ENCODE measurements around the gene CCN2. TPM values are rescaled to one million over a fixed set of nuclear protein-coding genes. Genes with fewer than 3 reads are reported as not detected.

Gene CCN2
- total RNA-seq, 1 donor from 2014 or later = 54.5 TPM

GRCh38 chr6:131992557-131992956 is 41.4 kb upstream of the CCN2 start:
- no peaks in the 10 kb centered on the region for H3K4me1 Mint-ChIP-seq
- DNase-seq (ENCODE audit: low spot score) = no peak
- no peak for TF ChIP-seq CTCF (IDR thresholded peaks at IDR 0.05)
- TF ChIP-seq EZH2 (IDR thresholded peaks at IDR 0.05) = no peak
- no peak for TF ChIP-seq EZH2phosphoT487 (IDR thresholded peaks at IDR 0.05)
- no peaks in the 10 kb centered on the region for H3K27me3 Mint-ChIP-seq (ENCODE audit: insufficient read depth, low read depth)
- H3K36me3 Mint-ChIP-seq = no peaks in the 10 kb centered on the region
- H3K27ac Mint-ChIP-seq = no peak overlapping the region
- H3K9ac ChIP-seq = no peak overlapping the region
- no peak overlapping the region for H2AFZ ChIP-seq (replicated peaks)
- H3K4me1 ChIP-seq = no peaks in the 10 kb centered on the region
- no peaks in the 10 kb centered on the region for H3K36me3 ChIP-seq
- H3K79me2 ChIP-seq (ENCODE audit: low read depth) = no peaks in the 10 kb centered on the region
- H3F3A ChIP-seq (ENCODE audit: low read depth) = no peaks in the 10 kb centered on the region
- no peak overlapping the region for H3K4me3 Mint-ChIP-seq
- H3K4me3 ChIP-seq = no peak overlapping the region
- no peaks in the 10 kb centered on the region for H3K9me3 Mint-ChIP-seq
- no peak overlapping the region for H3K4me2 ChIP-seq
- H4K20me1 ChIP-seq (ENCODE audit: low read depth) = no peaks in the 10 kb centered on the region
- H3K9me3 ChIP-seq (ENCODE audit: low read depth) = no peaks in the 10 kb centered on the region
- no peak overlapping the region for H3K27ac ChIP-seq
- no peaks in the 10 kb centered on the region for H3K27me3 ChIP-seq

- Histone ChIP-seq H3K4me2 (no peak overlapping the region), H3K27me3 (no peaks in the 10 kb centered on the region), H3K27ac (no peak overlapping the region), H3K36me3 (no peaks in the 10 kb centered on the region), H3K79me2 (ENCODE audit: low read depth) (no peaks in the 10 kb centered on the region), H3F3A (ENCODE audit: low read depth) (no peaks in the 10 kb centered on the region), H2AFZ (replicated peaks) (no peak overlapping the region), H3K9me3 (ENCODE audit: low read depth) (no peaks in the 10 kb centered on the region), H3K4me3 (no peak overlapping the region), H3K9ac (no peak overlapping the region), H4K20me1 (ENCODE audit: low read depth) (no peaks in the 10 kb centered on the region), H3K4me1 (no peaks in the 10 kb centered on the region)
- Mint-ChIP-seq H3K9me3 (no peaks in the 10 kb centered on the region), H3K4me1 (no peaks in the 10 kb centered on the region), H3K27ac (no peak overlapping the region), H3K27me3 (ENCODE audit: insufficient read depth, low read depth) (no peaks in the 10 kb centered on the region), H3K36me3 (no peaks in the 10 kb centered on the region), H3K4me3 (no peak overlapping the region)
- TF ChIP-seq EZH2 (IDR thresholded peaks at IDR 0.05) = no peak
- TF ChIP-seq CTCF (IDR thresholded peaks at IDR 0.05) = no peak
- no peak for TF ChIP-seq EZH2phosphoT487 (IDR thresholded peaks at IDR 0.05)
- DNase-seq (ENCODE audit: low spot score) = no peak
Observed at GRCh38 chr6:131989036-131989435, 37.9 kb upstream of the CCN2 start.

GRCh38 chr6:131982740-131983259 is 31.6 kb upstream of the CCN2 start:
- no peaks in the 10 kb centered on the region for H3K9me3 ChIP-seq (ENCODE audit: low read depth)
- no peaks in the 10 kb centered on the region for H3K36me3 Mint-ChIP-seq
- no peaks in the 10 kb centered on the region for H4K20me1 ChIP-seq (ENCODE audit: low read depth)
- H3K27ac Mint-ChIP-seq = no peak overlapping the region
- no peak for DNase-seq (ENCODE audit: low spot score)
- no peaks in the 10 kb centered on the region for H3K79me2 ChIP-seq (ENCODE audit: low read depth)
- TF ChIP-seq CTCF (IDR thresholded peaks at IDR 0.05) = no peak
- no peak for TF ChIP-seq EZH2phosphoT487 (IDR thresholded peaks at IDR 0.05)
- no peak for TF ChIP-seq EZH2 (IDR thresholded peaks at IDR 0.05)
- H3K36me3 ChIP-seq = no peaks in the 10 kb centered on the region
- no peaks in the 10 kb centered on the region for H3K4me1 Mint-ChIP-seq
- no peaks in the 10 kb centered on the region for H3K4me1 ChIP-seq
- H3K4me3 Mint-ChIP-seq = no peak overlapping the region
- no peak overlapping the region for H3K27ac ChIP-seq
- H3K9ac ChIP-seq = no peak overlapping the region
- no peaks in the 10 kb centered on the region for H3F3A ChIP-seq (ENCODE audit: low read depth)
- H3K9me3 Mint-ChIP-seq = no peaks in the 10 kb centered on the region
- no peak overlapping the region for H2AFZ ChIP-seq (replicated peaks)
- H3K4me2 ChIP-seq = no peak overlapping the region
- no peak overlapping the region for H3K4me3 ChIP-seq
- H3K27me3 ChIP-seq = no peaks in the 10 kb centered on the region
- no peaks in the 10 kb centered on the region for H3K27me3 Mint-ChIP-seq (ENCODE audit: insufficient read depth, low read depth)
